ENCODE results near the gene MTRF1.
A peak's percentile ranks its signal among the peaks of the same experiment; 100 is the strongest.

MTRF1 gene

GRCh38 chr13:41276824-41277223, 13.4 kb upstream of the MTRF1 start:
- DNase-seq = no peak

- no peak for DNase-seq
These were observed 11.5 kb upstream of the MTRF1 start for GRCh38 chr13:41274881-41275280.

- DNase-seq = no peak
These were observed 10.6 kb upstream of the MTRF1 start for GRCh38 chr13:41273831-41274441.

GRCh38 chr13:41271456-41272285, 8.3 kb upstream of the MTRF1 start:
- peak in 1 of 2 donors; percentile 20 for DNase-seq

- DNase-seq = peak in 1 of 2 donors; percentile 14
These were observed 5.4 kb upstream of the MTRF1 start for GRCh38 chr13:41268764-41269163.

GRCh38 chr13:41267106-41267505, 3.7 kb upstream of the MTRF1 start:
- no peak for DNase-seq

- no peak for DNase-seq
These were observed 3.4 kb downstream of the MTRF1 start for GRCh38 chr13:41259875-41260501.

GRCh38 chr13:41257535-41257934, 5.8 kb downstream of the MTRF1 start:
- DNase-seq = no peak

- no peak for DNase-seq
These were observed 8.5 kb downstream of the MTRF1 start for GRCh38 chr13:41254902-41255301.

- DNase-seq = no peak
These were observed 12.4 kb downstream of the MTRF1 start for GRCh38 chr13:41250993-41251392.

- DNase-seq = no peak
These were observed 16.3 kb downstream of the MTRF1 start for GRCh38 chr13:41246969-41247680.

GRCh38 chr13:41244556-41244955, 18.8 kb downstream of the MTRF1 start:
- DNase-seq = no peak

- no peak for DNase-seq
These were observed 21.8 kb downstream of the MTRF1 start for GRCh38 chr13:41241626-41242025.

GRCh38 chr13:41236369-41236768, 27.0 kb downstream of the MTRF1 start:
- DNase-seq = no peak

GRCh38 chr13:41232578-41233480, 30.5 kb downstream of the MTRF1 start:
- no peak for DNase-seq

GRCh38 chr13:41231786-41232185, 31.6 kb downstream of the MTRF1 start:
- no peak for DNase-seq

- no peak for DNase-seq
These were observed 32.2 kb downstream of the MTRF1 start for GRCh38 chr13:41231025-41231677.

GRCh38 chr13:41229356-41229755, 34.0 kb downstream of the MTRF1 start:
- no peak for DNase-seq

- no peak for DNase-seq
These were observed 39.0 kb downstream of the MTRF1 start for GRCh38 chr13:41224113-41225110.

- peak; percentile 58 to 67 for DNase-seq
These were observed 41.0 kb downstream of the MTRF1 start for GRCh38 chr13:41222259-41222852.

Data from CD4-positive, alpha-beta T cell treated with Interleukin-4 for 1 hour (primary cell).